ENCODE data around the gene NUAK1.

Gene NUAK1

DNA sequence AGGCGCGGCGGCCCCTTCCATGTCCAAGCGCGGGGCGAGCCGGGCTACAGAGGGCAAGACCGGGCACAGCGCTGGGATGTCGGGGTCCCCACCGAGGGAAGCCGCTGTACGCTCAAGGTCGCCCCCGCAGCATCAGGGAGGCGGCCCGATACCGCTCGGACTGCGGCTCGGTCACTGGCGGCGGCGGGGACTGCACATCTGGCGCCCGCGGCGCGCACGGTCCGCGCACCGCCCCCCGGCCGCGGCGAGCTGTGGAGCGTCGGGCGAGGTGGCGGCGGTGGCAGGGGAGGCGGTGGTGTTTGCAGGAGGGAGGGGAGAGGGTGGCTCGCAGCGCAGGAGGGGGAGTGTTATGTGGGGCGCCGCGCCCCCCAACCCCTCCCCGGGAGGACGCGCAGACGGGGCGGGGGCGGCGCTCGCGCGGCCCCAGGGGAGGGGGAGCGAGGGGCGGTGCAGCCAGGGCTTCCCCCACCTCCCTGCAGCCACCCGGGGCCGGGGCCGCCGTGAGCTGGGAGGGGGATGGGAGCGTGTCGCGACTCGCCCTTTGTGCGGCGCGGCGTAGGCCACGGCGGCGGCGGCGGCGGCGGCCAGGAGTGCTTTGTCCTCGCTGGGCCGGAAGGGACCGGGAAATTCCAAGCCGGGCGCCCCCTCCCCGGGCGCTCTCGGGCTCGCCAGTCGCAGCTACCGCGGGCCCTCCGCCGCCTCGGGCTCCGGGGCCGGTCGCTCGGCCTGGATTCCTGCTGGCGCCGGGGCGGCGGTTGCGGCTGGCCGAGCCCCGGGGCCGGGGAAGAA is at the start of gene NUAK1:
NUAK1 (minus strand) TSS at position 322 of the 789 bp plus-strand sequence; CDS start at position 21, 301 bp downstream.
- peak; percentile 9 for DNase-seq

DNA sequence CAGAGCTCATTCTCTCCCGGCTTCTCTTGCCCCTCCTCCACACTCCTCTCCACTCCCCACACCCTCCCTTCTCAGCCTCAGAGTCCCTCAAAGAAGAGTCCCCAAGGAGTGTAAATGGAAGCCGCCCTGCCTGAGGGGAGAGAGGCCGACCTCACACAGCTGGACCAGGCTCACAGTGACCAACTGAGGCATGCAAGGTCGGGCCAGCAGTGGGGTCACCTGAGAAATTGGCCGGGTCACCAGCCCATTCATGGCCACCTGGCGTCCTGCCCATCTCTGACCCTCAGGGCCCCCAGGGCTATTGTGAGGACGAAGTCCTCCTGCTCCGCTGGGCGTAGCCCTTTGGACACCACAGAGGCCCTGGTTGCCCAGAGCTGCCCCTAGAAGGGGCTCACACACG is 49.5 kb upstream of the NUAK1 start:
- no peak for DNase-seq

DNA sequence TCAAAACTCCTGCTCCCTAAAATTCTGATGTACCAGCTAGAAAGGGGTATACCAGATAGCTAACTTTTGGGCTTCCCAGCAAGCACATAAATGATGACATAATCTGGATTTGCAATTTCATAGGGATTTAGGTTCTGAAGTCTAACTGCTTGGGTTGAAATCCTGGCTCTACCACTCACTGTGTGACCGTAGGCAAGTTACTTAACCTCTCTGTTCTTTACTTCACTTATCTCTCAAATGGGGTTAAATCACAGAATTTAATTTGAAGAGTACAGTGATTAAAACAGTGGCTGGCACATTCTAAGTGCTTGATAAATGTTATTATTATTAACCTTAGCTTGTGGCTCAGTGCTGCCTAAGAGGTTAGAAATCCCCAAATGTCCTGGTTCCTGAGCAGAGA is 49.1 kb upstream of the NUAK1 start:
- no peak for DNase-seq

DNA sequence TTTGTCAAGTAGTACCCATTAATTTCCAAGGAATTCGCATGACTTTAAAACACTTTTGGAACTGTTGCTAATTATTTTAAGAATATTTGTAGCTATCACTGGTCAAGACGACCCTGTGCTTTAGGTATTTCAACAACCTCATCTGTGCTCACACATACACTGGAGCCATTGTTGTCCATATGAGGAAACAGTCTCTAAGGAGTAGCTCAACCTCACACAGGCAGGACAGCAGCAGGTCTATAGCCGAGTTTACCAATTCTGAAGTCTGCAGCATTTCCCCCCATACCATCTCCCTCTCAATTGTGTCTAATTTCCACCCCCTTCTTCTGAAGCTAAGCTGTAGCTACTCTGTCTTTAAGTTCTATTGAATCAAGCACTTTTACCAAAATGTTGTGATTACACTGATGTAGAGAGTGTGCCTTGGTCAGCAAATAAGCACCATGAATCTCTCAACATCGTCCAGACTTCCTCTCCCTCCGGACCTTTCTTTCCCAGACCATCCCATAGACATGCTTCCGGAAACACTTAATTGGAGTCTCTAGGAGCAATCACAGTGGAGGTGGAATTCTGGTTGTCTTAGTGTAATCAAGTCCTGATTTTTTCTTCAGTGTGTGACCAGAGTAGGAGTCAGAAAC is 48.5 kb upstream of the NUAK1 start:
- no peak for DNase-seq

DNA sequence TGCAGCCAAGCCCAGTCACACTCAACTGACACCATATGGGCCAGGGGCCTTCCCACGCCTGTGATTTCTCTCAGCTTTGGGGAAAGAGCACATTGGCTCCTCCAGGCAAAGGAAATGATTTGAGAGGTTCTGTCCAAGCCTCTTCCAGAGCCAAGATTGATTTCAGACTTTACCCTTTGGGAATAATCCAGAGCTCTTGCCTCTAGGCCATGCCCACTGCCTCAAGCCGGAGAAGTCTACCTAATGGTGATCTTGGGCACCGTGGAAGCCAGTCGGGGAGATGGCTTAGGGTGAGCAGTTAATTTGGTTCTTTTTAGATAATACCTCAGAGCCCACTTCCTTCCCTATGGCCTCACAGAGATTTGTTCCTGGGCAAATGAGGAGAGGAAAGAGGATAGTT is 45.0 kb upstream of the NUAK1 start:
- DNase-seq = no peak

DNA sequence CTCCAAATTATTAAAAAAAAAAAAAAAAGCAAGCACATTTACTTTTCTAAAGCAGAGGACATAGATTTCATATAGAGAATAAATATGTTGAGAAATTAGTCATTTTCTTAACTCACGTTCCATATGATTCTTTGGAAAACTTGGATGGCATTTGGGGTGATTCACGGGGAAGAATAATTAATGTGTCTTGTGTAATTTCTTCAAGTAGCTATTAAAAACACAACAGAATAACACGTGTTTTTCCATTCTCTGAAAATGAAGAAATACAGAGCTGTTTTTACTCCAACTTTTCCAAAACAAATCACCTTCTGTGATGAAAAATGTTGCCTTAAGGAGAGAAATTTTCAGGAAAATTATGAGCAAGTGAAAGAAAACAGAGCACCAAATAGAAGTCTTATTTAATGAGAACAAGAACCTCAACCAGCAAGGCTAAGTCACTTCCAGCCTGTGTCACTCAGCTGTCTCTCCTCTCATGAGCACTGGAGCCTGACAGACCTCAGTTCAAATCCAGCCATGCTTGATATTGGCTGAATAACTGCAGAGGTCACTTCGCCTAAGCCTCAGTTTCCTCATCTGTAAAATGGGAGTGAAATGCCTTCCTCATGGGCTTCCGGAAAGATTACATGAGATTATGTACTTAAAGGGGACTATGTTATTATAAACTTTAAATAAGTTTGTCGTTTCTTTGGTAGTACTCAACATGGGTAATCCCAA is 42.8 kb upstream of the NUAK1 start:
- DNase-seq = no peak

DNA sequence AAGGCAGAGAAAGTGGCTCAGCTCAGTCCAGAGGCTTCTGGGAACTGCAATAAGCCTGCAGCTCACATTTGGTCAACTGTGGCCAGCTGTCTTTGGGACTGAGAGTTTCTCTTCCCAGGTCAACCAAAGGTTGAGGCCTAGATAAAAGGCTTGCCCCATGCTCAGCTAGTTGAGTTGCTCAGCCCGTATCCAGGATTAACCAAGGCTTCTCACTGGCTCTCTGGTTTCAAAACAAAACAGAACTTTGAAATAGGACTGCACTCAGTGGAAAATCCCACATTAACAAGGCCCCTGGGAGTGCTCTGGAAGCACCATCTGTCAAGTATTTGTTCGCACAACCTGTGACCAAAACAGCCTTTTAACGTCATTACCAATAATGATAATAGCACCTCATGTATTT is 40.3 kb upstream of the NUAK1 start:
- no peak for DNase-seq

DNA sequence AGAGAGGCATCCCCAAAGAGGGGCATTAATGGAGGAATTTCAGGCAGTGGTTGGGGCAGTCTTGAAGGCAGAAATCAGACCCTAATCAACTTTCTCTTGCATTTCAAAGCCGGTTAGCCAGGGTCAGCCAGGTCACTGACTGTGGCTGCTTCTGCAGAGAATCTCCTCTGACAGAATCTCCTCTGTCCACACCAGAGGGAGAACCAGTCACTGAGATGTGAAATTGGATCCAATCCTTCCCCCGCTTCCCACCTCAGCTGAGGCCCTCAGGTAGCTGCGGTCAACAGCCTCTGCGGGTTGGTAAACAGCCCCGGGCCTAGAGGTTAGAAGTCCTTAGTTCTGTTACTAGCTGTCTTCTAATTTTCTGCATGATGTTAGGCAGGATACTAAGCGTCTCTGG is 39.8 kb upstream of the NUAK1 start:
- DNase-seq = no peak

DNA sequence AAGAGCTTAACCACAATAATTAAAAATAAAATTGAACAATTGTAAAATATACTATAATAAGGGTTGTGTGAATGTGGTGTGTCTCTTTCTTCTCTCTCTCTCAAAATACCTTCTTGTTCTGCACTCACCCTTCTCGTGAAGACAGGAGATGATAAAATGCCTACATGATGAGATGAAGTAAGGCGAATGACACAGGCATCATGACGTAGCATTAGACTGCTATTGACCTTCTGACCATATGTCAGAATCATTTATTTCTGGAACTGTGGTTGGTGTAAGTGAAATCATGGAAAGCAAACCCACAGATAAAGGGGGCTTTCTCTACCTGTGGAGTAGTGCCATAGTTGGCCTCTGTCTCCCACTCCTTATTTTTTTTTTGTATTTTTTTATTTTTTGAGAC is 37.8 kb upstream of the NUAK1 start:
- no peak for DNase-seq

DNA sequence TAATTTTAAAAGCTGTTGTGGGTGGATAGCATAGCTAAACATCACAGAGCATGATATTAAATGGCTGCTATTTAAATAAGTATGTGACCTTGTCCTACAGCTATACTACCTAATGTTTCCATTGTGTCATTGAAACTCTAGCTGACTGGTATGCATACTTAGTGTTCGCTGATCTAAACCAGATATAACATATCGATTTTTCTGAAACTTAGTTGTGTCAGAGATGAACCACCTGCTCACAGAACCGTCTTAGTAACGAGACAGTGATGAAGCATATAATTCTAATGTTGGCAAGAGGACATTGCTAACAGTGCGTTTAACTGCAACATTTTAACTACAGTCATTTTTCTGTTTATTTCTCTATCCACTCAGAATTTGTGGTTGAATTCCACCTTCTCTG is 36.1 kb upstream of the NUAK1 start:
- no peak for DNase-seq

DNA sequence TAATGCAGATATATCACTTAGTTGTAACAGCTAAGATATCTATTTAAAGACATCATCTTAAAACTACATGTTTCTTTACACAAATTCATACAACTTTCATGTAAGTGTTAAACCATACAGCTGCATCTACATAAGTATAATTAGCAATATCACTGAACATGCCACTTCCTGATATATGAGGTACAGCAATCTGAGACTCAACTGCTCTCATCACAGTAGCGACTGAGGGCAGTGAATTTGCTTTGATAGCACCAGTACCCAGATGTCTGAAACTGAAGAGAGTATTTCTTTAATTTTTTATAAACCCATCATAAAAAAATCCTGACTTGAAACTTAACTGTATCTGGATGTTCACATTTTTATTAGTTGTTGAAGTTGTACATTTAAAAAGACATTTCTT is 34.7 kb upstream of the NUAK1 start:
- DNase-seq = no peak

DNA sequence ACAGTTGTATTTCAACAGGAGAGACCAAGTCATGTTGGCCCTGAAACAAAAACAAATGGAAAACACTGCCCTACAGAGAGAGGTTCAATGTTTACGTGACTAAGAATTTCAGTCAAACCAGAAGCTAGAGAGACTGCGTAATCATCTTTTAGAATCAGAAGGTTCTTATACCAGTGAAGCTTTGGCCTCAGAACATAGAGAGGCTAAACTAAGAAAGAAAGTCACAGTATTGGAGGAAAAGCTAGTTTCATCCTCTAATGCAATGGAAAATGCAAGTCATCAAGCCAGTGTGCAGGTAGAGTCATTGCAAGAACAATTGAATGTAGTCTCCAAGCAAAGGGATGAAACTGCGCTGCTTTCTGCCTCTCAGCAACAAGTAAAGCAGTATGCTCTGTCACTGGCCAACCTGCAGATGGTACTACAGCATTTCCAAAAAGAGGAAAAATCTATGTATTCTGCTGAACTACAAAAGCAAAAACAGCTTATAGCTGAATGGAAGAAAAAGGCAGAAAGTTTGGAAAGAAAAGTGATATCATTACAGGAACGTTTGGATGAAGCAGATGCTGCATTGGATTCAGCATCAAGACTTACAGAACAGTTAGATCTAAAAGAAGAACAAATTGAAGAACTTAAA is 32.5 kb upstream of the NUAK1 start:
- no peak for DNase-seq

DNA sequence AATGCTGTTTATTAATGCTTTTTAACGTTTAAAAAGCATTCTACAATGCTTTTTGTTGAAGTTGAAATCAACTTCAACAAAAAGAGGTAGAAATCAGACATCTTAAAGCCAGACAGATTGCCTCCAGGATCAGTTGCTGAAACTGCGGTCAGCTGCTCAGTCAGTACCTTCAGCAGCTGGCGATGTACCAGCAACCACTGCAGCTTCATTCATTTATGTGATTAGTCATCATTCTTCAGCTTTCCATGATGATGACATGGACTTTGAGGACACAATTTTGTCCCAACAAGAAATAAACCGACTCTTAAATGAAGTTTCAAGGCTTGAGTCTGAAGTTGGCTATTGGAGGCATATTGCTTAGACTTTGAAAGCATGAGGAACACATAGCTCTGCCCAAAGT is 31.5 kb upstream of the NUAK1 start:
- DNase-seq = no peak

DNA sequence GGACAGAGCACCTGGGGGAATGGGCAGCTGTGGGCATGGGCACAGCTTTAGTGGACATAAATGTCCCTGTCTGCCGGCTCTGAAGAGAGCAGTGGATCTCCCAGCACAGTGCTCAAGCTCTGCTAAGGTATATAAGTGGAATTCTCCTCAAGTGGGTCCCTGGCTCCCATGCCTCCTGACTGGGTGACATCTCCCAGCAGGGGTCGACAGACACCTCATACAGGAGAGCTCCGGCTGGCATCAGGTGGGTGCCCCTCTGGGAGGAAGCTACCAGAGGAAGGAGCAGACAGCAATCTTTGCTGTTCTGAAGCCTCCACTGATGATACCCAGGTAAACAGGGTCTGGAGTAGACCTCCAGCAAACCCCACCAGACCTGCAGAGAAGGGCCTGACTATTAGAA is 25.0 kb upstream of the NUAK1 start:
- DNase-seq = no peak

DNA sequence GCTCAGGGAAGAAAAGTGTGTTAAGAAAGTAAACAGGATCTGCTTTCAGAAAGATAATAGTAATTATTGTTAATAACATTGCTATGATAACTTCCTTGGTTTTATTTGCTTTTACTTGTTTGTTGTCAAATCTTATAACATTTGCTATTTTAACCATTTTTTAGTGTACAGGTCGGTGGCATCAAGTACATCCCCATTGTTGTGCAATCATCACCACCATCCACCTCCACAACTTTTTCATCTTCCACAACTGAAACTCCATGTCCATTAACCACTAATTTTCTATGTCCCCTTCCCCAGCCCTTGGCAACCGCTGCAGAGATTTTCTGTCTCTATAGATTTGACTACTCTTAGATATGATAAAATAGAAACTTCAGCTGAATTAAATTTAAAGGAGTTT is 22.7 kb upstream of the NUAK1 start:
- DNase-seq = no peak

DNA sequence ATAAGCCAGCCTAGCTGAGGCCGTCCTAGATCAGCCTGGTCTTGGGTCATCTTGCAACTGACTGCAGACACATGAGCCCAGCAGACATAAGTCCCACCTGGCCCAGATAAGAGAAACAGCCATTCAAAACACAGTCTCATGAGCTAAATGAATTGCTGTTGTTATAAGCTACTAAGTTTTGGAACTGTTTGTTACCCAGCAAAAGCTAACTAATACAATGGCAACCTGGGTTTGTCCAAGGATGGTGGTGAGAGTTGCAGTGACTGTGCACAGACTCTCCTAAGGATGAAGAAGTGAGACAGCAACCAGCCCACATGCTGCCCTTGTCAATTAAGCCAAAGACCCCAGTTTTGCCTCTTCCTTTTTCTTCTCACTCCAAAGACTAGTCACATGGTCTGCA is 22.2 kb upstream of the NUAK1 start:
- DNase-seq = no peak

DNA sequence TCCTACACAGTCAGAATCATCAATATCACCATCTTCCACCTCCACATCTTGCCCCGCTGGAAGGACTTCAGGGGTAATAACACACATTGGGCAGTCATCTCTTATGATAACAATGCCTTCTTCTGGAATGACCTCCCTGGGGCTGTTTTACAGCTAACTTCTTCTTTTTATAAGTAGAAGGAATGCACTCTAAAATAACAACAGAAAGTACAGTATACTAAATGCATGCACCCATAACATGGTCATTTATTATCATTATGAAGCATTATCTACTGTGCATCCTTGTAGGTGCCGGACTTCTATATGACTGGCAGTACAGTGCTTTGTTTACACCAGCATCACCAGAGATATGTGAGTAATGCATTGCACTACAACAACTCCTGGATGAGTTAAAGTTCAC is 19.0 kb upstream of the NUAK1 start:
- no peak for DNase-seq

DNA sequence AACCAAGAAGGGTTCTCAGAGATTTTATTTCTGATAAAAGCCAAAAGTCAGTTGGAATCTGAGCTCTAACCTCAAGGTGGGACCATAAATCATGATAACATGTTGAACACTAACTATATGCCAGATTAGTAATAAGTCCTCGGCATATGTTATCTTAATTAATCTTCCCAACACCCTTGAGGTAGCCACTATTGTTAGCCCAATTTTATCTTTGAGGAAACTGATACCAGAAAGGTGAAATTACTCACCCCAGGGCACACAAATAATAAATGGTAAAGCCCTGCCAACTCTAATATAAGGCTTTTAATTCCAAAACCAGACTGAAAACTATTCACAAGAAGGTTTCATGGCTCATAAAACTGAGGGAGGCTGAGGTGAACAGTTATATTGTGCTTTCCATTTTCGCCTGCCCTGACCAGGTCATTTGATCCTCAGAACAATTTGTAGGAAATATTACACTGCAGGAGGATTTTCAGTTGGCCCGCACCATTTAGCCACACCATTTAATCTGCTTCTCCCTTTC is 16.1 kb upstream of the NUAK1 start:
- DNase-seq = no peak

DNA sequence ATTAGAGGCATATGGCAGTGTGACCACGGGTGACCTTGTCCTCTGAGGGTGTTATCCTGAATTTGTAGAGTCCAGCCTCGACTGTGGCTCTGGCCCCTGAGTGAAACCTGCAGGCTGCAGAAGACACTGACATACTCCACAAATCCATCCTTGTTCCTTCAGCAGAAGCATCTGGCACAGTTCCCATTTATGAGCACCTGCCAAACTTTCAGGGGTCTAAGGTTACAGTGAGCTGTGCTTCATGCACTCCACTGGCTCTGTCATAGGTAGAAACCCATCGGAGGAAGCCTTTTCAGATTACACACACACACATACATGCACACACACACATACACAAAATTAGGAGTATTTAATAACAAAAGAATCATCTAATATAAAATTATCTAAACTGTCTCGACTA is 13.6 kb upstream of the NUAK1 start:
- no peak for DNase-seq

DNA sequence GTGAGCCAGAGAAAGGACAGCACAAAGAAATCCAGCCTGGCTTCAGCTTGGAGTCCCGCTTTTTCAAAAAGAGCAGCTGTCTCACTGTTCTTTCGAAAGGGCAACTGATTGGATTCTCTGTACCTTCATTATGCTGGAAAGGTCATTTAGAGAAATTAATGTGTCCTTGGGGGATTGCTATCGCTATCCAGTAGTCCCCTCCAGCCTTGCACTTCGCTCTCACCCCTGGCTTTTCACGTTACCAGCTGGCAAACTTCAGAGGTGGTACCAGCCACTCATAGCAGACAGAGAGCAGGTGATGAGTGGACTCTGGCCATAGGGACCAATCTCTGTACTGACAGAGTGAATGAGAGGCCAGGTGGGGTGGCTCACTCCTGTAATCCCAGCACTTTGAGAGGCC is 11.8 kb upstream of the NUAK1 start:
- no peak for DNase-seq

DNA sequence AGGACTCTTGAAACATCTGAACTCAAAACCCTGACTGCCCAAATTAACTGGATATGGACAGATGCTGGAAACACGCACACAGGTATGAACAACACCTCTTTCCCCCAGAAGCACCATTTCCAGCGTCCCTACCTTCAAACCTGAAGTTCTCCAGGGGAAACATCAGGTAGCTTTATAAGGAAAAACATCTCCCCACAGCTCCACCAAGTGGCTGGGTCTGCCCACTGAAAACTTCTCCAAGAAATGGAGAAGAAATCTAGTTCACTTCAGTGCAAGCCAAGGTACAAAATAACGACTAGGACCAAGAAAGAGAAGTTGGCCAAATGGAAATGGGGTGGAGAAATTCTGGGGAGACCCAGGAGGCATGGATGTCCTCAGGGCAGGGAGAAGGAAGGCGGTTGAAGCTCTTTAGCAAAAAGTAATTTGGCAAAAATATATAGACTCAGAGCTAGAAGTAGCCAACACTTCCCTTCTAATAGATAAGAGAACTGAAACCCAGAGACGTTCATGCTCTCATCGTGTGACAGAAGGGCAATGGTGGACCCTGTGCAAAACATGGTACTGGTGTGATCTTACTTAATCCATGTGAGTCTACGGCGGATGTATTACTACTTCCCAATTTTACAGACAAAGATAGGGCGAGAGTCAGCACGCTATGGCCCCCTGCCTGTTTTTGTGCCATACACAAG is 10.5 kb upstream of the NUAK1 start:
- DNase-seq = no peak

DNA sequence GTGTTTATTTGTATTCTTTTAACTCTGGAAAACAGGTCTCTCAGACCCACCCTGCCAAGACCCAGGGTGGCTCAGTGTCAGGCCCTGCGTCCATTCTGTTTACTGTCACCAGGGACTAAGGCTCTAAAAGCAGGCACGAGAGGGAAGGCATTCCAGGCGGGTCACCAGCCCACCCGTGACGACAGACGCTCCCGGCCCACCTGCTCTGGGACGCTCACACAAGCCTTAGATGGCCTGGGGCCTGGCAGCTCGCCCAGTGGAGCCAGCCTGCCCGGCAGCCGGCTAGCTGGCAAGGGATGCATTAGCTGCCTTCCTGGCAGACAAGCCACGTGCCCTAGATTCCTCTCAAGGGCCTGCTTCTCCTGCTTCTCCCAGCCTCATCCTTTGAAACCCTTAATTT is 9.2 kb upstream of the NUAK1 start:
- no peak for DNase-seq

DNA sequence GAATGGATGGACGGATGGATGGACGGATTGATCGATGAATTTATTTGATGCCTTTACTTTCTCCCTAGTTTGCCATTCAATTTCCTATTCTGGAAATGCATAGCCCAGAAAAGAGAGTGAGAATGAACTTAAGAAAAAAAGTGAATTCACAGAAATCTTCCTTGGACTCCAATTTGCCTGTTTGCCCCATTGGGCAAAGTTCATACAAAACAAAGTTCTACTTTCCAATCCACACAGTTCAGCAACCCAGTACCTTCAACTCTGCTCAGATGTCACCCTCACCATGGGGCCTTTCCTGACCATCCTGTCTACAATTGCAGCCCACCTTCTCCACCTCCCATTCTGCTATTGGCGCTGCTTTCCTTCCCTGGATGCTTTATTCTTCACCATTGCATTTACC is 8.2 kb upstream of the NUAK1 start:
- no peak for DNase-seq

Data from cortex of kidney (tissue), 1 donor.